HG03139 (cell line): ENCODE results near the gene COL9A1.

Experiments
- ATAC-seq: cut with Tn5 transposase; IDR thresholded peaks from one replicate; pipeline ENCODE4 v1.9.1; 2021; ENCODE audit not compliant: unreplicated experiment

Gene COL9A1

DNA sequence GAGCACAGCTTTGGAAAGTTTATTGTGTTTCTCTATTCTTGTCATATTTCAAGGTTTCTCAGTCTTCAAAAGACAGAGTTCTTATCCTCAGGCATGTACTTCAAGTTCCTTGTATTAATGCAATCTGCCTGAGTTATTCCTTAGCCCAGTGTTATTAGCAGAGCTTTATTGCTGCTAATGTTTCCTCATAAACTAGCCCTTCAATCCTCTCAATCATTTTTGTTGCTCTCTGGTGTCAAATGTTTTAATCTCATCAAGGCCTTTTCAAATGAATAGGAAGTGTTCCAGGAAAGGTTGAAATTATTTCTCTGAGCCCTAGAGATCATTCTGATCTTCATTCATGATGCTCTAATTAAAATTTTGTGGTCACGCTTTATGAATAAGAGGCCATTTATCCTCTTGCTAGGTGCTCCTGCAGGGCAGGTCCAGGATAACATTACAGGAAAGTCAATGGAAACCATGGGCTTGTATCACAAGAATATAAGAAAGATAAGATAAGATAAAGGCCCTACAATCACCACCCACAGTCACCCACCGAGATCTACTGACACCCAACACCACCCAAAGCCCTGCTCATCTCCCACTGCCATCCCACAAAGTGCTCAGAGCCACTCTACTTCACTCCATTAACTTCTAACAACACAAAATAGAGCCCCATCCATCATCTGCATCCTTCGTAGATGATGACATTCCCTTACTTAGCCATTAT lies 125.9 kb downstream of the COL9A1 start:
- no peak for ATAC-seq

DNA sequence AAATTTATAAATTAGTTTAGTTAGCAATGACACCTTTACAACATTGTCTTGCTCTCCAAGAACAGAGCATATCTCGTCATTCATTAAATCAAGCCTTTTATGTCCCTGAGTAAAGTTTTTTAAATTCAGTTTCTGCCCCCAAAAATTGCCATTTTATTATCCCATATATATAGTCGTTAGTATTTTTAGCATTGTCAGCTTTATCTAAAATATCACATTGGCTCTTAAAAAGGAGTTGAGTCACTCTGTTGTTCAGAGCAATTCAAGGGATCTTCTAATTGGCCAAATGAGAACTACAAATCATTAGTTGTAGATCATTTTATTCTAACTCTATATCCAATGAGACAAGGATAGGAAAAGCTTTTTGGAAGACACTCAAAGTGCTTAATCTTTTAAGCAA lies 127.1 kb downstream of the COL9A1 start:
- no peak for ATAC-seq

DNA sequence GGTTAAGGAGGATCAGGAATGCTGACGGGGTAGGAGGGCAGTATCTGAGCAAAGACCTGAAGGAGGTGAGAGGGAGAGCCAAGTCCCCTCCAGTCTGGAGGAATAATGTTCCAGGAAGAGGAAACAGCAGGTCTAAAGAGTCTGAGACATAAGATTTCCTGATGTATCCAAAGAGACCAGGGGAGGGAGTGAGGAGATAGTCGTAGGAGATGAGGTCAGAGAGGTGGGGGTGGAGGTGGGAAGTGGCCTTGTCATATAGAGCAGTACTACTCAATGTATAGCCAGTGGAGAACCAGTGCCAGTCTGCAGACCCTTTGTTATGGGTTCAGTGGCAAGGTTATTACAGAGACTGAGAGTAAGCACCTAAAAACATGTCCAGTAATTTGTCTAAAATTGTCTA lies 130.6 kb downstream of the COL9A1 start:
- ATAC-seq, result no peak

DNA sequence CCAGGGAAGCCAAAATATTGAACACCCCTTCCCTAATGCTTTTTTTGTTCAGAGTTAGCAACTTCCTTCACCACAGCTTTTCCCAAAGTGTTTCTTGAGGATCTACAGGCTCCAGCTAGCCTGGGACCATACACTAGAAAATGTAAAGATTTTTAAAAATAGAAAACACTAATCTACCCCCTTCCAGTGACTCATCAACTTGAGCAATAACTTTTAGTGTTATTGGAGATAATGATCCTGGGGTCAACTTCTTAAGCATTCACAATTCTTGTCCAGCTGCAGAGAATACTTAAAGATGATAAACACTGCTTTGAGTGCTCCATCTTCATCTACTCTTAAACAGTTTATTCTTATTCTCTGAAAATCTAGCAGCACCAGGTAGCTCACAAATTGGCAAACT lies 131.6 kb downstream of the COL9A1 start:
- ATAC-seq, result no peak

DNA sequence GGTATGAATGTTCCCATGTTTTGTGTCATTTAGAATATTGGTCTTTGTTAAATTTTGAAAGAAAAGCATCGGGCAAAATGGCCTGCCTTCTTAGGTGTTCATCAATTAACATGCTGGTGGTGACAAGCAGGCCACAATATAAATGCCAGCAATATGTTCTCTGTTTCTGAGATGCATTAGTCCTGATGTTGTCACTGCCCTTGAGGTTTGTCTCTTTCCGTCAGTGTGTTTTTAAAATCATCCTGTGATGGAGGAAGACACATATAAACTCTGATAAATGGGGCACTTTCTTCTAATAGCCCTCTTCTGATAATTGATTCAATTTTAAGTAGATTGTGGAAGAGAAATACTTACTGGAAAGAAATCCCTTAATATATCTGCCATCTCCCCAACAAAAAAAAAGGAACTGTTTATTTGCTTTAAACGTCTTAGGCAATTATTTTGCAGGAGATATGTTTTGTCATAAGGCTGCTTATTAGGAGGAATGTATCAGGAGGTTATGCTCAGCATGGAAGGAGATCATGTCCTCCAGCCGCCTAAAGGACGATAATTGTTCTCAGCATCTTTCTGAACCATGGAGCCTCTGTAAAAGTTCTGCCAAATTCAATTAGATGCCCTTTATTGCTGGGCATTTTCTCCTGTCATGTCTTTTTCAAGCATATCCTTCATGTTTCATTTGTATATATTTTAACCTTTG lies 134.1 kb downstream of the COL9A1 start:
- no peak for ATAC-seq
